NOMO-1 treated with dmso at 0.1 percent for 144 hours (cell line): Measurements from ENCODE around the gene TTC39A.

Experiments
- DNase-seq: peaks from one replicate; lab custom pipeline; 2025; ENCODE audit not compliant: unreplicated experiment; lab: John Stamatoyannopoulos, UW

Gene TTC39A

GRCh38 chr1:51330331-51331201 is at the start of gene TTC39A:
TTC39A (minus strand) TSS chr1:51330562; CDS start chr1:51330477, 85 bp downstream.
- no peak for DNase-seq

DNA sequence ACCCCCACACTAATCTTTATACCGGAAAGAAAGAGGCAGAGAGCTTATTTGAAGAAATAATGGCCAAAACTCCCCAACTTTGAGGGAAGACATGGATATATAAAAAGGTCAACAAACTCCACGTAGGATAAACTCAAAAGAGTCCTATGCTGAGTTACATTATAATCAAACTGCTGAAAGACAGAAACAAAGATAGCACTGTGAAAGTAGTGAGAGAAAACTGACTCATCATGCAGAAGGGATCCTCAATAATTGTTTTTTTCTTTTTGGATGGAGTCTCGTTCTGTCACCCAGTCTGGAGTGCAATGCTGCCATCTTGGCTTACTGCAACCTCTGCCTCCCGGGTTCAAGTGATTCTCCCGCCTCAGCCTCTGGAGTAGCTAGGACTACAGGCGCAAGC is 48.5 kb upstream of the TTC39A start:
- no peak for DNase-seq

GRCh38 chr1:51373898-51374297 is 43.5 kb upstream of the TTC39A start:
- DNase-seq = no peak

- DNase-seq = no peak
Observed at GRCh38 chr1:51372561-51372960, 42.2 kb upstream of the TTC39A start.

DNA sequence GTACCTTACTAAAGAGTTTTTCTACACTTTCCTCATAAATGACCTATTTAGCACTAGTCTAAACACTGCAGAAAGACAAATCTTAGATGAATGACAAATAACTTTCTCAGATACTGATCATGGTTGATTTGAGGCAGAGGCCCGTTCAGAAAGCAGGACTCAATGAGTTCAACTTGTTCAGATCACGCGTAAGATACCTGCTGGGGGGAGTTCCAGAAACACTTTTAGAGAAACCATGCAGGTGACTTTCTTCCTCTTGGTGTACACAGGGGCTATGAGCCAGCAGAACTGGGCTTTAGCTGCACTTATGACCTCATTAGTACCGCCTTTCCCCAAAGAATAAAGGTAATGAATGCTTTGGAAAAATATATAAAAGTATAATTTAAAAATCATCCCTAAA is 38.8 kb upstream of the TTC39A start:
- no peak for DNase-seq

DNA sequence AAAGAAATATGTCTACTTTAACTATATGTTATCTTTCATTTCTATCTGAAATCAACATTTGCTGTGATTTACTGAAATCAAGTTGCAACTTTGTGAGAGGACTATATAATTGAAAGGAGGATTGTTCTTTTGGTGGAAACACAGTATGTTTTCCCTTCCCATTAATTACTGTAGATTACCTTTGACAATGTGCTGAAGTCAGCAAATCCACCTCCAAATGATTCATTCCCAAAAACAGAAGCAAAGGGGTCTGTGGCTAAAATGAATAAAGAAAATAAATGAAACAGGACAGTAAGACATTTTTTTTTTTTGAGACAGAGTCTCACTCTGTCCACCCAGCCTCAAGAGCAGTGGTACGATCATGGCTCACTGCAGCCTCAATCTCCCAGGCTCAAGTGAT is 35.4 kb upstream of the TTC39A start:
- DNase-seq = no peak

DNA sequence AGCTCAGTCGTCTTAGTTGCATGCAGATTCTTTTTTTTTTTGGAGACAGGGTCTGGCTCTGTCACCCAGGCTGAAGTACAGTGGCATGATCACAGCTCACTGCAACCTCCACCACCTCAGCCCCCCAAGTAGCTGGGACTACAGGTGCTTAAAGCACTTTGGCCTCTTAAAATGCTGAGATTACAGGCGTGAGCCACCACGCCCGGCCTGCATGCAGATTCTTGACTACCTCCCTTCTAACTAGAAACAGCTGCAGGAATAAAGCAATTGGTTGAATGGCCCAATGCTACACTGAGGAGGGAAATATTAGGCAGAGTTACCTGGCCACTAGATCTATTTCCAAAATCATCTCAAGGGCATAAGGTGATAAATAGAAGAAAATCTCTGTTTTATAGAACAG is 29.5 kb upstream of the TTC39A start:
- DNase-seq = no peak

GRCh38 chr1:51355382-51355781 is 25.0 kb upstream of the TTC39A start:
- no peak for DNase-seq

- DNase-seq = no peak
Observed at GRCh38 chr1:51354416-51354815, 24.1 kb upstream of the TTC39A start.

GRCh38 chr1:51351907-51352306 is 21.5 kb upstream of the TTC39A start:
- DNase-seq = no peak

GRCh38 chr1:51349862-51350261 is 19.5 kb upstream of the TTC39A start:
- DNase-seq = no peak

- no peak for DNase-seq
Observed at GRCh38 chr1:51348147-51348527, 17.8 kb upstream of the TTC39A start.

DNA sequence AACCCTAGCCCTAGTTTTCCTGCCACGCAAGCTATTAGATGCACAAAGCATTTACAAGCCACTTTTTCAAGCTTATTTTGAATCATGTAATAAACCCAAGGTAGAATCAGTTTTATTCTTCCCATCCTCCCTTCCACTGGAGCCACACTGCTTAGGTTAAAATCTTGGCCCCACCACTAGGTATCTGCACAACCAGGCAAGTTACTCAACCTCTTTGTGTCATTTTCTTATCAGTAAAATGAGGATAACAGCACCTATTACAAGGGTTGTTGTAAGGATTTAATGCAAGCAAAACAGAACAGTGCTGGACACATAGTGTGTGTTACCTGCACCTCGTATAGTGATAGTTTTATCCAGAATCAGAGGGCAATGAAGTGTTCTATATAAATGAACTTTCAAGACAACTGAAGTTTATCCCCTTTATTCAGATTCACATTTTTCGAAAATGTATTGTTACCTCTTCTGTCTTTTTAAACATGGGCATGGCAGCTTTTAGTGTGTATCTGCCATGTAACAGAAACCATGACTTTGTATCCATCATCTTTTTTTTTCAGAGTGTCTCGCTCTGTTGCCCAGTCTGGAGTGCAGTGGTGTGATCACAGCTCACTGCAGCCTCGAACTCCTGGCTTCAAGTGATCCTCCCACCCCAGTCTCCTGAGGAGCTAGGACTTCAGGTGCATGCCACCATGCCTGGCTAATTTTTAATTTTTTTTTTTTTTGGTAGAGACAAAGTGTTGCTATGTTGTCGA is 17.2 kb upstream of the TTC39A start:
- no peak for DNase-seq

DNA sequence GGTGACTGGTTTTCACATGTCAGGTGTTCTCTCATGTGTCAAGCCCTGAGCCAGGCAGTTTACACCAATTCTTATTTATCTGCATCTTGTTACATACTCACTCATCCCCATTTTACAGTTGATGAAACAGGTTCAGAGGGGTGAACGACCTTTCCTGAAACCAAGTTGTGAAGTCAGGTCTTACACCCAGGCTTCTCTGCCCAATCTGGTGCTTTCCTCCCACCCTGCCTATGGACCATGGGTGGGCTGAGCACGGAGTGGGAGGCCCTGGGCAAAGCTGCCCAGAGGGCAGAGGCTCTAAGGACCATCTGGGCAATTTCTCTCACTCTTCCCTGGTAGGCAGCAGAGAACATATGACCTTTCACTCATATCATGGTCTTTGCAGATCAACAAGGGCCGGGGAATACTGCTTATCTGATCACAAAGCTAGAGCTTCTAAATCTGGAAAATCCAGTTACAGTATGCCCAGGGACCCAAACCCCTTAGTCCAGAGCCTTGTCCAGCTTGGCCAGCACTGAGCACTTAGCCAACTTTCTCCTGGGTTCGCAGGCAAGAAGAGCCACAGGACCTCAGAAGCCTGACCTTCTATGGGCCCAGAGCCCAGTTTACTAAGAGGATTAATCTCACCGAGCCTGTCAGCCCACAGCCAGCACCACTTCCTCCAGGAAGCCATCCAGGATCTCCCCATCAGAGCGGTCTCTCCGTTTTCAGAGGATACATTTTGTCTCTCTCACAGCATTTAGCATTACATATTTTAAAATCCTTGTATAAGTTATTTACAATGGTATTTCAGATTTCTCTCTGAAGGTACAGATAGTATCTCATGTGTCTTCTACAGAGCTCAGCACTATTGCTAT is 16.0 kb upstream of the TTC39A start:
- DNase-seq = no peak

DNA sequence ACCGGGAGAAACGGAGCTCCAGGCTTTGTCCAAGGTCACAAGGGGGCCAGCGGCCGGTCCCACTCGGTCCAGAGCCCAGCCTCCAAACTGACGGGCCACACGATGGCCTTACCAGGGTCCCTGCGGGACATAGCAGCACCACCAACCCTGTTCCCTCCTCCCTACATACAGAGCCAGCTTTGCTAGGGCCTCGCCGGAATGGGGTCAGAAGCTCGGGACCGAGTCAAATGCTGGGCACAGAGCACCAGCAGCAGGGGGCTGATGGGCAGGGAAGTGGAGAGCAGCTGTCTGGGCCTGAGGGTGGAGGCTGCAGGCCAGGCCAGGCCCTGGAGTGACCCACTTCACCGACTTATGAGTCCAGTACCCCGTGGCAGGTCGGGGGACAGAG is 14.9 kb upstream of the TTC39A start:
- DNase-seq = no peak

DNA sequence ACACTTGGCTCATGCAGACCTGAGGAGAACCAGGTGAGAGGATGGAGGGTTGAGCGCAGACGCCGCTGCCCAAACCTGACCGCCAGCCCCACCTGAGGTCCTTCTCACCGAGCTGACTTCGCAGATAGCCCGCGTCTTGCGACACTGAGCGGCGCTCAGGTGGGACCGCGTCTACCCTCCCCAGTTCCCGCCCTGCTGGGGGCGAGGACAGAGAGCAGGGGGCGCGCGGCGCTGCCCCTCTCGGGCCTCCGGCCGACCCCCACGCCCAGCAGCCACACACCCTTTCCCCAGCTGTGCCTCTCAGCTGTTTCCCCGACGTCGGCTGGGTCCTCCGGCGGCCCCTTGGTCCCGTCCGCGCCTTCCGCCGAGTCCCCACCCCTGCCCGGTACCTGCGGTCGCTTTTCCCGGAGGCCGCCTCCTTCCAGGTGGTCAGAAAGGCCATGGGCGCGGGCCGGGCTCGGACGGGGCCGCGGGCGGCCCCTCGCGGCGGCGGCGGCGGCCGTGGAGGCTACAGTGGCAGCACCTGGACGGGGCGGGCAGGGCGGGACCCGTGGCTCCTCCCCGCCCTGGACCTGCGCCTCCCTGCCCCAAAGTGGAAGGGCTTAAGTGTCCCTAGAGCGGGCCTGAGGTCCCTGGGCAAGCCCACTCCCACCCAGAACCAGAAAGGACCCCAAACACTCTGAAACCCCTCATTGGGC is 14.4 kb upstream of the TTC39A start:
- DNase-seq = no peak

- no peak for DNase-seq
Observed at GRCh38 chr1:51344276-51344601, 13.9 kb upstream of the TTC39A start.

GRCh38 chr1:51343624-51344023 is 13.3 kb upstream of the TTC39A start:
- no peak for DNase-seq

GRCh38 chr1:51342591-51343206 is 12.3 kb upstream of the TTC39A start:
- DNase-seq = no peak

DNA sequence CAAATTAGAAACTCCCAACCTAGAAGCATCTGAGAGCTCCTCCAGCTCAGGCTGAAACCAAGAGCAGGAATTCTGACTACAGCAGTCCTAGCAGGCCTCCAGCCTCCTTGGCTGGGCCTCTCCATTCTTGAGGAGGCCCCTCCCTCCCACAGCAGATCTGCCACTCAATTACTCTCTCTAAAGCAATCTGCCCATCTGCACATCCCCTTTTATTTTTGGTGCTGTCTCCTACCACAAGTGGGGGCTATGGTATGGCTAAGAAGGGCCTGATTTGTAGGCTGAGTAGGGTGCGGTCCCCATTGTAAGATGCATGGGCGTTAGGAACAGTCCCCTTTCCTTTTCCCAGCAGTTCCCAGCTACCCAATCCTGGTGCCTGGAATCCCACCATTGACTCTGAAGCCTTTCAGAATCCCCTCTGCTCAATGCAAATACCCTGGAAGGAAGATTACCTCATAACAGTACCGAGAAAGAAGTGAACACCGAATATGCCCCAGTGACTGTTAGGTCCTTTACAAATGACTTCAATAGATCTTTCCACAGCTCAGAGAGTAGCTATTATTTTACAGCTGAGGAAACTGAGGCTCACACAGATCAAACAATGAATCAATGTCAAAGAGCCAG is 11.6 kb upstream of the TTC39A start:
- no peak for DNase-seq
